ENCODE data around the gene RELL2. TPM values are rescaled to one million over a fixed set of nuclear protein-coding genes. Genes with fewer than 3 reads are reported as not detected.

RELL2 gene, protein sequence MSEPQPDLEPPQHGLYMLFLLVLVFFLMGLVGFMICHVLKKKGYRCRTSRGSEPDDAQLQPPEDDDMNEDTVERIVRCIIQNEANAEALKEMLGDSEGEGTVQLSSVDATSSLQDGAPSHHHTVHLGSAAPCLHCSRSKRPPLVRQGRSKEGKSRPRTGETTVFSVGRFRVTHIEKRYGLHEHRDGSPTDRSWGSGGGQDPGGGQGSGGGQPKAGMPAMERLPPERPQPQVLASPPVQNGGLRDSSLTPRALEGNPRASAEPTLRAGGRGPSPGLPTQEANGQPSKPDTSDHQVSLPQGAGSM
- polyA plus RNA-seq: 5.9 and 8.8 TPM in 2 replicates

DNA sequence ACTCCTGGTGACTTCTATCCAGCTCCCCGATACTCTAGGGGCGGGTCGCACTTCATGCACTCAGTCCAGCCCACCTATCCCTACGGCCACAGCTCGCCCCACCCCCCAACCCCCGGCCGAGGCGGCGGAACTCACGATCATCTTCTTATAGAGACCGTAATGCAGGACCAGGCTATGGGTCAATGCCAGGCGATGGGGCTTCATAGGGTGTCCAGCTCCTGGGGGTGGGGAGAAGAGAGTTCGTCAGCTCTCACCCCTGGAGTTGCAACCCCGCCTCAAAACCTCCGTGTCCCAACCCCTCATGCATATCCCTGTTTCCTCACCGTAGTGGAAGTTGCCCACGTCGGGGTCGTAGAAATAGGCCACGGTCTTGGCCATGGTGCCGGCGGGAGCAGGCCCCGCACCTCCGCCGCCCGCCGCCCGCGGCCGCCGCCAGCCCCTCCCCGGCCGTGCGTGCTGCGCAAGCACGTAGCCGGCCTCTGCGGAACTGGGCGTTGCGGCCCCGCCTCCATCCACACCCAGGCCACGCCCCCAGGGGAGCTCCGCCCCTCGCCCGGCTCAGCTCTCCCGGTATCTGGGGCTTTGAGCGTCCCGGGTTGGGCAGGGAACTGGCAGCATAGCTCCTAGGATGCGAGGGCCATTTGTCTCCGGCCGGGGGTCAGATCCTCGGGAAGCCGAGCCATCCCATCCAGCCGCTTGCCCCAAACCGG is at the start of gene RELL2, which contains the start of gene HDAC3:
RELL2 (plus strand) TSS at position 585 of the 710 bp plus-strand sequence. CDS start 1,229 bp downstream, outside the sequence.
HDAC3 (minus strand) TSS at position 437 of the 710 bp plus-strand sequence; CDS start at position 378, 59 bp downstream.

DNA sequence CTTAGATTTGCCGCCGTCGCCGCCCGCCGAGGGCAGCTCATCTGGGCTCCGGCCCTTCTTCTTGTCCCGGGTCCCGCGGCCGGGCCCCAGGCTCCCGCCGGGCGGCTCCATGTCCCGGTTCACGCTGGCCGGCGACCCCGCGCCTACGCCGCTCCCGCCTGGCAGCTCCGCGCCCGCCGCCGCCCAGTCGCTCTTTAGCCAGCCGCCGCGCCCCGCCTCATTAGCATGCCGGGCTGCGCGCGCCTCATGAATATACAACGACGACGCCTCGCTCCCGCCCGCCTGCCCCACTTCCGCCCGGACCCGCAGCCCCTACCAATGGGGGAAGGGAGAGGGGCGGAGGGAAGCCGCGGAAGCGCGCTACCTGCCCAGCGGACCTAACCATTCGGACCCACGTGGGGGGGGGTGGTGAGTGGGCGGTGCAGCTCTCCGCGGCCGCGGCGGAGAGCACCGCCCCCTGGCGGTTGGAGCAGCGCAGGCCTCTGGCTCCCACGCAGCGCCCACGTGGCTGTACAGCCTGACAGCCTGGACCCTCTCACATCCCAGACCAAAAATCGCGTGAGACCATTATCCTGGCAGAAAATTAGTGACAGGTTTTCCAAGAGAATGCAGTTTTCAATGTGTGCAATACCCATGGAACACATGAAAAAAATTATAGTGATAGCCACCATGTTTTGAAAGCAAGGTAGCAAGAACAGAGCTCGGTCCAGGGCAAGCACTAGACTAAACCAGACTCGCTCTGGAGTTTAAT is 17.8 kb upstream of the RELL2 start, which contains the start of gene DIAPH1:
DIAPH1 (minus strand) TSS at position 197 of the 751 bp plus-strand sequence; CDS start at position 111, 86 bp downstream.

DNA sequence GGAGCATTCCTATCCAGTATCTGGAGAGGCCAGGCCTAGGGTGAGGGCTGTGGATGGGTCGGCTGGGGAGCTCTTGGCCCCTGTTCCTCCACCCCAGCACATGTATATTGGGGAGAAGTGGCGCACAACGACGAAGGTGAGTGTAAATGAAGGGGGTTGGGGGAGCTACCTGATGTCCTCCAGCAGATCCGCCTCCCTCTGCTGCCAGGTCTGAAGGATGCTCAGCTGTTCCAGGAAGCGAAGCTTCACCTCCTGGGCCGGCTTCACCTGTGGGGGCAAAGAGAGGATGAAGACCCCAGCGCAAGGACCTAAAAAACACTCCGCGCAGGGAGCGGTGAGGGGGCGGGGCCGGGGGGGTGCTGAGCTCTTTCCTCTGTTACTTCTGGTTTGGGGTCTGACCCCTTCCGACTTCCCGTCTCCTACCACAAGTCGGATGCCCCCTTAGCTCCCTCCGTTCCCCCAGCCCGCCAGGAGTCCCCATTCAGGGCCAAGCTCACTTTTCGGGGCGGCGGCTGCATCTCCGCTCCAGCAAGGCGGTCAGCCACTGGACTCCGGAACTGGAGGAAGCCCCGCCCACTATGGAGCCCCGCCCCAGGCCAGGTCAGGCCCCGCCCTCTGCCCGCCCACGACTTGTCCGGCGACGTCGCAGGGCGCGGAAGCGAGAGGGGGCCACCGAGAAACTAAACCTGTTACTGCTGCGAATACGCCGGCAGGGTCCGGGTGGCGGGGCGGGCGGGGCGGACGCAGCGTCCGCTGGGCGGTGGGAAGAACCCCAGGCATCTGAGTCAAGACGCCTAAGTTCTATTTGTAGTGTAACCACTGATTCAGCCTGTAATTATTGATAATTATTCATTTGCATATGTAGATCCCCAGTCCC is 14.3 kb downstream of the RELL2 start, which contains the start of gene FCHSD1:
FCHSD1 (minus strand) TSS at position 568 of the 877 bp plus-strand sequence; CDS start at position 518, 50 bp downstream.

DNA sequence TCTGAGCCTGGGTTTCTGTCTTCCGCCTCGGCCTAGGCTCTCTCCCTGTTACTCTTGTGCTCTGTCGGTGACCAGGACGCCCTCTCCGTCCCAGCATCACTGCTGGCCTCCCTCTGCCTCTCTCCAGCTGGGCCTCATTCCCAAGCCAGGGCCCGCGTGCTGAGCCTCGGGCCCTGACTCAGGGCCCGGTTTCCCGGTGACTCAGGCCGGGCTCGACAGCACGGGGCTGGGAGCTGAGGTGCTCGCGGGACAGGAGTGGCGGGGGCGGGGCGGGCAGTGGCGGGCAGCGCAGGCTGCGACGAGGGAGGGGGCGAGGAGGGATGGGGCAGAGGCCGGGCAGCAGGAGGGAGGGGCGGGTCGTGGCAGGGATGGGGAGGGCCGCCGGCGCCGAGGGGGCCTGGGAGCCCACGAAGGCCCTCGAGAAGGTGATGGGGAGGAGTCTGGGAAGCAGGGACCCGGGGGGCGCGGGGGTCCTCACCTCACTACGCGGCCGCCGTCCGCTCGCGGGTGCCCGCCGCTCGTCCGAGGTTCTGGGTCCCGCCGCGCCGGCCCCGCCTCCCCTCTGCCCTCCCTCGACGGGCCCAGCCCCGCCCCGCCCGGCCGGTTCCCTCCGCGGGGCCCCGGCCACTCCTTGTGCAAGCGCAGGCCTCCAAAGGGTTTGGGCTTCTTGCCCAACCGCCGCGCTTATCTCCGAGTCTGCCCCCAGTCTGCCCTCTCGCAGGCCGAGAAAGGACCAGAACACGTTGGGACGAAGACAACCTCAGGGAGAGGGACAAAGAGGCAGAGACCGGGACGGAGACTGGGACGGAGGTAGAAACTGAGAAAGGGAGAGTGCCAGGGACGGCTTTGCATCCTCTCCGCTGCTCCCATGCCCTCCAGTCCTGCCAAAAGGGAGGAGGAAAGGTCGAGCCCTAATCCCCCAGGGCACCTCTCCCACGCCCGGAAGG is 45.2 kb downstream of the RELL2 start, which contains the start of gene ARAP3:
ARAP3 (minus strand) TSS at position 536 of the 947 bp plus-strand sequence. CDS start 1,744 bp downstream, outside the sequence.

Other genes with a start within 250 kb of the RELL2 start
- gene PCDHGB4, start 249.3 kb upstream of the RELL2 start, polyA plus RNA-seq: 1.8 and 2.1 TPM in 2 replicates
- gene PCDHGA8, start 244.4 kb upstream of the RELL2 start, polyA plus RNA-seq: 0.11 and 0.13 TPM in 2 replicates
- 0.32 TPM in 1 of 2 replicates, not detected in the other for gene PCDHGB5, start 239.1 kb upstream of the RELL2 start, polyA plus RNA-seq
- gene PCDHGA9, start 234.2 kb upstream of the RELL2 start, polyA plus RNA-seq: 1.1 and 1.9 TPM in 2 replicates
- gene PCDHGB6, start 229.0 kb upstream of the RELL2 start, polyA plus RNA-seq: 0.31 and 0.42 TPM in 2 replicates
- gene PCDHGA10, start 224.0 kb upstream of the RELL2 start, polyA plus RNA-seq: 6.1 and 7.8 TPM in 2 replicates
- 0.35 TPM in 1 of 2 replicates, not detected in the other for gene PCDHGB7, start 219.3 kb upstream of the RELL2 start, polyA plus RNA-seq
- 1.5 and 2.4 TPM in 2 replicates for gene PCDHGA11, start 215.9 kb upstream of the RELL2 start, polyA plus RNA-seq
- 3.6 and 4.3 TPM in 2 replicates for gene PCDHGA12, start 206.5 kb upstream of the RELL2 start, polyA plus RNA-seq
- 51.6 and 70.9 TPM in 2 replicates for gene PCDHGC3, start 161.0 kb upstream of the RELL2 start, polyA plus RNA-seq
- 0.22 and 4.5 TPM in 2 replicates for gene PCDHGC4, start 152.0 kb upstream of the RELL2 start, polyA plus RNA-seq
- gene PCDHGC5, start 147.9 kb upstream of the RELL2 start, polyA plus RNA-seq: 0.34 and 2.0 TPM in 2 replicates
- gene DIAPH1, start 18.0 kb upstream of the RELL2 start, polyA plus RNA-seq: 2.2 and 2.4 TPM in 2 replicates
- 40.0 and 47.2 TPM in 2 replicates for gene HDAC3, start 148 bp upstream of the RELL2 start, polyA plus RNA-seq
- gene FCHSD1, start 14.4 kb downstream of the RELL2 start, polyA plus RNA-seq: 0.65 and 1.5 TPM in 2 replicates
- gene ARAP3, start 45.2 kb downstream of the RELL2 start, polyA plus RNA-seq: 0.55 and 0.83 TPM in 2 replicates
- 0.30 TPM in 1 of 2 replicates, not detected in the other for gene PCDH1, start 241.4 kb downstream of the RELL2 start, polyA plus RNA-seq

Data from Purkinje cell (primary cell).